ENCODE results near the gene WDR45B. TPM values are rescaled to one million over a fixed set of nuclear protein-coding genes. Genes with fewer than 3 reads are reported as not detected.

The WDR45B gene
- polyA plus RNA-seq, 1 of the 3 experiments (the other 2 are of a cell fraction): 171 TPM

DNA sequence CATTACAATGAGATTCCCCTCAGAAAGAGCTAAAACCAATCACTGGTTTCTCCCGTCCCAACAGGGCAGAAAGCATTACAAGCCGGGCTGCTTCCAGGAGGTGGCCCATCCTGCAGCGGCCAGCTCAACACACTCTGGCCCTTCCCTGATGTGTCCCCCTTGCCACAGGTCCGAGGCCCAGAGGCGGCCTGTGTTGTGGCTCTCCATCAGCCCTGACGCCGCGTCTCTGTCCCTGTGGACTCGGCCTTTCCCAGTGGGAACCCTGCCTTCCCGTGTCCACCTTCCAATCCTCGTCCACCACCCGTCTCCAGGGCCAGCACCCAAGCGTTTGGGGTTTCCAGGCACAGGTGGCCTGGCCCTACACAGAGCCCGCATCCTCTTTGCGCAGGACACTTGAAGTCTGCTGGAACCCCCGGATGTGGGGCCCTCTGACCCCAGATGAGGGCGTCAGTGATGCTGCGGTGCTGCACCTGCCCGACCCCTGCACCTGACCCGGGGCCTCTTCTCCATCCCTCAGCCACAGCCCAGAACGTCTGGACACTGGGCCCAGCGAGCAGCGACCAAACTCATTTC lies 29.2 kb upstream of the WDR45B start:
- 83% methylated on average over 23 of the region's 23 CpGs for WGBS (ENCODE audit: low lambda C conversion rate)
- Histone ChIP-seq H3K79me2 (ENCODE audit: insufficient read depth) (no peaks in the 10 kb centered on the region), H3K27me3 (ENCODE audit: insufficient read depth) (no peaks in the 10 kb centered on the region), H3K36me3 (replicated peaks in 1 of 2; ENCODE audit: control insufficient read depth in 1 of 2, insufficient read depth in 2 of 2, low read length in 1 of 2) (no peaks in the 10 kb centered on the region), H3F3A (replicated peaks; ENCODE audit: insufficient read depth) (no peaks in the 10 kb centered on the region), H2AFZ (ENCODE audit: low read depth) (no peak overlapping the region), H3K4me3 (ENCODE audit: low read depth in 2 of 2, low read length in 1 of 2) (no peak overlapping the region), H3K9me3 (peaks cover 6% of the 10 kb centered on the region), H3K27ac (ENCODE audit: low read depth in 2 of 2, low read length in 1 of 2) (no peak overlapping the region), H4K20me1 (ENCODE audit: insufficient read depth) (no peaks in the 10 kb centered on the region), H3K4me2 (no peak overlapping the region), H3K9me2 (no peaks in the 10 kb centered on the region), H3K9ac (no peak overlapping the region), H3K4me1 (ENCODE audit: control insufficient read depth in 1 of 2, insufficient read depth in 2 of 2, low read depth in 1 of 2, low read length in 1 of 2) (no peaks in the 10 kb centered on the region)
- DNase-seq: no peak
- TF ChIP-seq FOXM1 (IDR thresholded peaks at IDR 0.05; ENCODE audit: low read depth) (no peak), EP300 (IDR thresholded peaks at IDR 0.05; ENCODE audit: borderline replicate concordance in 1 of 2, low read depth in 1 of 2, low read length in 1 of 2) (no peak)
- POLR2A ChIA-PET: no interaction called here
- CTCF ChIA-PET: interaction anchor here (0.9 to 3.4 kb wide), 3 partner anchors 9 to 122 kb away, joined by 3 to 18 read pairs (median 3); no protein-coding TSS in a partner anchor

DNA sequence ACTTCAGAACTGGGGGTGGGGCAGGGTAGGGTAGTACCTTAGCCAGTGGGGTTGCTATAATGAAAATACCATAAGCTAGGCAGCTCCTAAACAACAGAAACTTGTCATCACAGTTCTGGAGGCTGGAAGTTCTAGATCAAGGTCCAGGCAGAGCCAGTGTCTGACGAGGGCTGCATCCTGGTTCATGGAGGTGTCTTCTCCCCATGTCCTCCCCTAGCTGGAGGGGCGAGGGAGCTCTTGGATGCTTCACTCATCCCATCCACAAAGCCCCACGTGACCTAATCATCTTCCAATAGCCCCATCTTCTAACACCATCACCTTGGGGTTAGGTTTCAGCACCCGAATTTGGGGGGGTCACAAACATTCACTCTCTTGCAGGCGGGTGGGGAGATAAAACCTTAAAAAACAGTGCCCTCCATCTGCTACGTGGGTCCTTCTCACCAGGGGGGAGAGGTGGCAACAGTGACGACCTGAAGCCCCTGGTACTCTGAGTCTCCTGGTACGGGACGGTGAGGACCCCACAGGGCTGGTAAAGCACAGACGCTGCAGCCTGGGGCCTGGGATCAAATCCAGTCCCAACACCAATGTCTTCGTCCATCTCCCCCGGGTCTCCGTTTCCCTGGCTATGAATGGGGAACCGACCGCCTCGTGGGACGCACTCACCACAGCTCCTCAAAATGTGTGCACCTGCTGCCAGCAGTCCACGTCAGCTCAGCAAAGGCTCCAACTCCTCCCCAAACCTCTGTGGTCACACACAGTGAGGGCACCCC lies 27.4 kb upstream of the WDR45B start:
- DNase-seq: no peak
- Histone ChIP-seq H3K79me2 (ENCODE audit: insufficient read depth) (no peaks in the 10 kb centered on the region), H3K4me3 (ENCODE audit: low read depth in 2 of 2, low read length in 1 of 2) (no peak overlapping the region), H3K27me3 (ENCODE audit: insufficient read depth) (no peaks in the 10 kb centered on the region), H3K9ac (no peak overlapping the region), H4K20me1 (ENCODE audit: insufficient read depth) (no peaks in the 10 kb centered on the region), H3K9me2 (no peaks in the 10 kb centered on the region), H2AFZ (ENCODE audit: low read depth) (no peak overlapping the region), H3K9me3 (no peaks in the 10 kb centered on the region; the same call in 1 of the 2 replicates), H3K27ac (ENCODE audit: low read depth in 2 of 2, low read length in 1 of 2) (no peak overlapping the region), H3F3A (replicated peaks; ENCODE audit: insufficient read depth) (no peaks in the 10 kb centered on the region), H3K4me1 (ENCODE audit: control insufficient read depth in 1 of 2, insufficient read depth in 2 of 2, low read depth in 1 of 2, low read length in 1 of 2) (no peaks in the 10 kb centered on the region), H3K4me2 (no peak overlapping the region), H3K36me3 (replicated peaks in 1 of 2; ENCODE audit: control insufficient read depth in 1 of 2, insufficient read depth in 2 of 2, low read length in 1 of 2) (no peaks in the 10 kb centered on the region)
- CTCF ChIA-PET: interaction anchor here (0.8 to 0.9 kb wide), 2 partner anchors 99 to 100 kb away, joined by 3 read pairs; no protein-coding TSS in a partner anchor
- WGBS (ENCODE audit: low lambda C conversion rate): 81% methylated on average over 18 of the region's 18 CpGs
- POLR2A ChIA-PET: no interaction called here
- TF ChIP-seq NFIC (IDR thresholded peaks at IDR 0.05; ENCODE audit: borderline replicate concordance) (no peak), FOXM1 (IDR thresholded peaks at IDR 0.05; ENCODE audit: low read depth) (no peak), USF2 (IDR thresholded peaks at IDR 0.05; ENCODE audit: borderline replicate concordance, low read depth, low read length) (no peak), SMC3 (IDR thresholded peaks at IDR 0.05; ENCODE audit: low read depth, low read length) (no peak)

DNA sequence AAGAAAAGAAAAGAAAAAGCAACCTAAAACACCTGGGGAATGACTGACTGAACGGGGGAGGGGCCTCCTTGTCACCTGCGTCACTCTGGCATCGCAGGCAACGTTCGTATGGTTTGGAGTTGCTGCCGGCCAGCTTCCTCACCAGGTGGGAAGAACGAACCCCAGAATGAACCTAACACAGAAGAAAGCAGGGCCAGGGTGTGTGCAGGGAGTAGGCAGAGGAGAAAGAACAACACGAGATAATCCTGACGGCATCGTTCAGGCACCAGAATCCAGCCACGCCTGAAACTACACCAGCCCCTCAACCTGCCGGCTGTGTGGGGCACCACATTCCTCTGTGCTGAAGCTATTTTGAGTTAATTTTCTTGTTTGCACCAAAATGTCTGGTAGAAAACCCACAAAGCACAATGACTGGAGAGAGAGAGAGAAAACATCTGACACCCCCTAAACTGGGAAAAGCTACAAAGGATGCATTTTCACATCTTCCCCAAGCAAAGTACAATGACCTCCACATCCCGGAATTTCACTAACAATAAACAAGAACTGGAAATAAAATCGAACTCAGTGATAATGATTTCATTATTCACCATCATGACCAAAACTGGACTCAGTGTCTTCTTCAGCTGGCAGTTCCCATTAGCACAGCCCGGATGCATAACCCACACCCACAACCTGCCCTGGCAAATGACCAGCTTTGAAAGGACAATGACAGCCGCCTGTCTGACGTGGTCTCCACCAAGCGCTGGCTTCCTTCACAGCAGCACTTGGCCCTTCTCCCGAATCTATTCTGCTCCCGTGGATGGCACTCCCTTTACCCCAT lies 26.6 kb upstream of the WDR45B start:
- peaks cover 4% of the 10 kb centered on the region for H3F3A ChIP-seq (replicated peaks; ENCODE audit: insufficient read depth)
- H2AFZ ChIP-seq (ENCODE audit: low read depth): no peak overlapping the region
- H3K36me3 ChIP-seq (replicated peaks in 1 of 2; ENCODE audit: control insufficient read depth in 1 of 2, insufficient read depth in 2 of 2, low read length in 1 of 2): no peaks in the 10 kb centered on the region
- no peak overlapping the region for H3K9ac ChIP-seq
- no peaks in the 10 kb centered on the region for H3K27me3 ChIP-seq (ENCODE audit: insufficient read depth)
- 84% methylated on average over 20 of the region's 20 CpGs for WGBS (ENCODE audit: low lambda C conversion rate)
- H3K4me3 ChIP-seq (ENCODE audit: low read depth in 2 of 2, low read length in 1 of 2): no peak overlapping the region
- no peaks in the 10 kb centered on the region for H3K9me2 ChIP-seq
- H3K79me2 ChIP-seq (ENCODE audit: insufficient read depth): no peaks in the 10 kb centered on the region
- ChIA-PET CTCF (interaction anchor here (0.8 to 0.9 kb wide), 2 partner anchors 100 kb away, joined by 3 read pairs; no protein-coding TSS in a partner anchor), POLR2A (no interaction called here)
- no peak overlapping the region for H3K4me2 ChIP-seq
- H3K27ac ChIP-seq (ENCODE audit: low read depth in 2 of 2, low read length in 1 of 2): no peak overlapping the region
- no peaks in the 10 kb centered on the region for H4K20me1 ChIP-seq (ENCODE audit: insufficient read depth)
- no peaks in the 10 kb centered on the region for H3K9me3 ChIP-seq
- H3K4me1 ChIP-seq (ENCODE audit: control insufficient read depth in 1 of 2, insufficient read depth in 2 of 2, low read depth in 1 of 2, low read length in 1 of 2): no peaks in the 10 kb centered on the region
- no peak for DNase-seq
- TF ChIP-seq TEAD4 (IDR thresholded peaks at IDR 0.05; ENCODE audit: borderline replicate concordance, insufficient read depth): no peak
- no peak for TF ChIP-seq EP300 (IDR thresholded peaks at IDR 0.05; ENCODE audit: borderline replicate concordance in 1 of 2, low read depth in 1 of 2, low read length in 1 of 2)
- TF ChIP-seq, protein P1, sequence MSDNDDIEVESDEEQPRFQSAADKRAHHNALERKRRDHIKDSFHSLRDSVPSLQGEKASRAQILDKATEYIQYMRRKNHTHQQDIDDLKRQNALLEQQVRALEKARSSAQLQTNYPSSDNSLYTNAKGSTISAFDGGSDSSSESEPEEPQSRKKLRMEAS (IDR thresholded peaks at IDR 0.05; ENCODE audit: low read depth): no peak
- no peak for TF ChIP-seq GATA2 (CRISPR knock-in tag; IDR thresholded peaks at IDR 0.05)
- no peak for TF ChIP-seq CHD2 (IDR thresholded peaks at IDR 0.05; ENCODE audit: low read length, partially characterized antibody)
- no peak for TF ChIP-seq ELF1 (IDR thresholded peaks at IDR 0.05)
- TF ChIP-seq ZBTB33 (IDR thresholded peaks at IDR 0.05; ENCODE audit: borderline replicate concordance, low read depth): no peak
- TF ChIP-seq JUND (IDR thresholded peaks at IDR 0.05): no peak
- no peak for TF ChIP-seq GABPA (IDR thresholded peaks at IDR 0.05; ENCODE audit: low read depth)
- no peak for TF ChIP-seq FOSL2 (IDR thresholded peaks at IDR 0.05; ENCODE audit: borderline replicate concordance, low read depth)
- no peak for TF ChIP-seq TCF12 (IDR thresholded peaks at IDR 0.05)
- TF ChIP-seq RXRA (IDR thresholded peaks at IDR 0.05; ENCODE audit: borderline replicate concordance, low read depth): no peak
- no peak for TF ChIP-seq RFX5 (IDR thresholded peaks at IDR 0.05; ENCODE audit: low read length)
- no peak for TF ChIP-seq FOXM1 (IDR thresholded peaks at IDR 0.05; ENCODE audit: low read depth)

All from SK-N-SH (cell line).